Caco-2 (cell line): ENCODE measurements around the gene GCN1. TPM values are rescaled to one million over a fixed set of nuclear protein-coding genes. Genes with fewer than 3 reads are reported as not detected.

ENCODE experiments used
- Bru-seq: library from RNA; stranded (reverse); fragments of 400-500 nt; gene quantifications from one replicate; lab custom pipeline; 2021; lab: Mats Ljungman, UMichigan
- BruChase-seq, 2 experiments: library from RNA; stranded (reverse); fragments of 400-500 nt; gene quantifications; one replicate each; lab custom pipeline; 2021; lab: Mats Ljungman, UMichigan
- BruUV-seq: library from RNA; stranded (reverse); fragments of 400-500 nt; replicated peaks from 2 replicates; lab custom pipeline; 2021; lab: Mats Ljungman, UMichigan
- CTCF ChIA-PET: fragments of 300-600 bp; sonication (Branson Sonifier 250); formaldehyde crosslinking; loops from one replicate; lab custom pipeline; 2022; ENCODE audit warnings: antibody characterized with exemption; lab: Charles Lee
- POLR2A ChIA-PET: fragments of 300-600 bp; sonication (Branson Sonifier 250); formaldehyde crosslinking; loops from one replicate; lab custom pipeline; 2022; ENCODE audit warnings: antibody characterized with exemption; lab: Charles Lee
- DNase-seq, 2 experiments: peaks; one replicate each; pipeline versions ENCODE4 v3.0.0 to v3.0.0-alpha.2; 2020 to 2022
- H3K27me3 ChIP-seq: replicated peaks from 2 replicates; pipeline ENCODE4 v1.6.0; 2011; ENCODE audit warnings: low read length; ENCODE audit not compliant: control insufficient read depth, insufficient read depth
- H3K36me3 ChIP-seq: 2 replicates; pipeline ENCODE4 v1.5.1; 2011; ENCODE audit warnings: low read length; ENCODE audit not compliant: control insufficient read depth, insufficient read depth
- H3K4me1 ChIP-seq: fragments of 250-450 bp; sonication (Bioruptor Pico); 2 replicates; pipeline ENCODE4 v1.5.1; 2020; ENCODE audit warnings: mild to moderate bottlenecking
- H3K4me3 ChIP-seq: 2 replicates; pipeline ENCODE4 v1.5.1; 2011; ENCODE audit warnings: low read depth, mild to moderate bottlenecking, control low read depth, low read length
- H3K9me3 ChIP-seq: fragments of 250-450 bp; sonication (Bioruptor Pico); 2 replicates; pipeline ENCODE4 v1.5.1; 2020; ENCODE audit warnings: mild to moderate bottlenecking, moderate library complexity
- H3K27ac Mint-ChIP-seq: one replicate; pipeline ENCODE4 v1.8.0; 2022; ENCODE audit warnings: mixed read lengths; ENCODE audit not compliant: unreplicated experiment
- H3K27me3 Mint-ChIP-seq: one replicate; pipeline ENCODE4 v1.8.0; 2022; ENCODE audit warnings: mixed read lengths; ENCODE audit not compliant: insufficient read depth, unreplicated experiment
- H3K36me3 Mint-ChIP-seq: one replicate; pipeline ENCODE4 v1.8.0; 2022; ENCODE audit warnings: mild to moderate bottlenecking, mixed read lengths; ENCODE audit not compliant: insufficient read depth, unreplicated experiment
- H3K4me1 Mint-ChIP-seq: one replicate; pipeline ENCODE4 v1.8.0; 2022; ENCODE audit warnings: low read depth, mixed read lengths; ENCODE audit not compliant: unreplicated experiment
- H3K4me3 Mint-ChIP-seq: one replicate; pipeline ENCODE4 v1.8.0; 2022; ENCODE audit warnings: mild to moderate bottlenecking, moderate library complexity, mixed read lengths; ENCODE audit not compliant: unreplicated experiment
- H3K9me3 Mint-ChIP-seq: one replicate; pipeline ENCODE4 v1.8.0; 2022; ENCODE audit warnings: mixed read lengths; ENCODE audit not compliant: unreplicated experiment
- intact Hi-C: fragments of 100-400 bp; cut with micrococcal nuclease; formaldehyde crosslinking; loops from one replicate; pipeline ENCODE4 v1.10.0; 2022; ENCODE audit not compliant: unreplicated experiment
- long read RNA-seq: library from polyadenylated mRNA; stranded (forward); transcript quantifications from one replicate; pipeline ENCODE4 v2.0.0, GENCODE V29; 2022
- total RNA-seq: library from RNA; stranded (reverse); gene quantifications from 2 replicates; pipeline ENCODE4 v1.2.3, GENCODE V29; 2022
- TF ChIP-seq, protein P1 (sequence below), 2 experiments: fragments of 200-600 bp in 1 of 2; IDR thresholded peaks; 1 replicate in 1 of 2; 2 replicates in 1 of 2; pipeline versions ENCODE4 v1.5.1 to v1.8.0; 2011 to 2022; ENCODE audit warnings: antibody characterized with exemption in 1 of 2, control low read depth in 1 of 2, inconsistent platforms in 1 of 2, low read depth in 1 of 2, low read length in 1 of 2, mild to moderate bottlenecking in 1 of 2, moderate library complexity in 1 of 2; ENCODE audit not compliant: insufficient read depth in 1 of 2, severe bottlenecking in 1 of 2, unreplicated experiment in 1 of 2

GCN1 gene, protein sequence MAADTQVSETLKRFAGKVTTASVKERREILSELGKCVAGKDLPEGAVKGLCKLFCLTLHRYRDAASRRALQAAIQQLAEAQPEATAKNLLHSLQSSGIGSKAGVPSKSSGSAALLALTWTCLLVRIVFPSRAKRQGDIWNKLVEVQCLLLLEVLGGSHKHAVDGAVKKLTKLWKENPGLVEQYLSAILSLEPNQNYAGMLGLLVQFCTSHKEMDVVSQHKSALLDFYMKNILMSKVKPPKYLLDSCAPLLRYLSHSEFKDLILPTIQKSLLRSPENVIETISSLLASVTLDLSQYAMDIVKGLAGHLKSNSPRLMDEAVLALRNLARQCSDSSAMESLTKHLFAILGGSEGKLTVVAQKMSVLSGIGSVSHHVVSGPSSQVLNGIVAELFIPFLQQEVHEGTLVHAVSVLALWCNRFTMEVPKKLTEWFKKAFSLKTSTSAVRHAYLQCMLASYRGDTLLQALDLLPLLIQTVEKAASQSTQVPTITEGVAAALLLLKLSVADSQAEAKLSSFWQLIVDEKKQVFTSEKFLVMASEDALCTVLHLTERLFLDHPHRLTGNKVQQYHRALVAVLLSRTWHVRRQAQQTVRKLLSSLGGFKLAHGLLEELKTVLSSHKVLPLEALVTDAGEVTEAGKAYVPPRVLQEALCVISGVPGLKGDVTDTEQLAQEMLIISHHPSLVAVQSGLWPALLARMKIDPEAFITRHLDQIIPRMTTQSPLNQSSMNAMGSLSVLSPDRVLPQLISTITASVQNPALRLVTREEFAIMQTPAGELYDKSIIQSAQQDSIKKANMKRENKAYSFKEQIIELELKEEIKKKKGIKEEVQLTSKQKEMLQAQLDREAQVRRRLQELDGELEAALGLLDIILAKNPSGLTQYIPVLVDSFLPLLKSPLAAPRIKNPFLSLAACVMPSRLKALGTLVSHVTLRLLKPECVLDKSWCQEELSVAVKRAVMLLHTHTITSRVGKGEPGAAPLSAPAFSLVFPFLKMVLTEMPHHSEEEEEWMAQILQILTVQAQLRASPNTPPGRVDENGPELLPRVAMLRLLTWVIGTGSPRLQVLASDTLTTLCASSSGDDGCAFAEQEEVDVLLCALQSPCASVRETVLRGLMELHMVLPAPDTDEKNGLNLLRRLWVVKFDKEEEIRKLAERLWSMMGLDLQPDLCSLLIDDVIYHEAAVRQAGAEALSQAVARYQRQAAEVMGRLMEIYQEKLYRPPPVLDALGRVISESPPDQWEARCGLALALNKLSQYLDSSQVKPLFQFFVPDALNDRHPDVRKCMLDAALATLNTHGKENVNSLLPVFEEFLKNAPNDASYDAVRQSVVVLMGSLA (N-terminal part only)
- 154 and 171 TPM in 2 replicates for total RNA-seq
- Bru-seq, nascent RNA, result percentile 80 among the genes with signal in this experiment
- BruChase-seq, experiment 1, labeled RNA remaining after a 2-hour chase, result percentile 89 among the genes with signal in this experiment
- percentile 93 among the genes with signal in this experiment for BruChase-seq, experiment 2, labeled RNA remaining after a 6-hour chase
- long read RNA-seq, full-length matches to known transcripts, result 9 of 81 reads
- long read RNA-seq, partial matches to known transcripts, result 64 of 81 reads
- long read RNA-seq, other reads (novel, unspliced or antisense), result 8 of 81 reads

- ChIA-PET POLR2A (interaction anchor here (0.5 kb wide), 1 partner anchor 45 kb away, joined by 5 read pairs; no protein-coding TSS in a partner anchor), CTCF (no interaction called here)
- Histone ChIP-seq H3K4me3 (peak within 1 kb of the TSS; percentile 94), H3K4me1 (peaks cover 40% of the 10 kb centered on the region), H3K9me3 (no peaks in the 10 kb centered on the region), H3K27me3 (no peaks in the 10 kb centered on the region), H3K36me3 (peaks cover 3% of the 10 kb centered on the region)
- Mint-ChIP-seq H3K9me3 (no peaks in the 10 kb centered on the region), H3K27me3 (no peaks in the 10 kb centered on the region), H3K4me1 (peaks cover 6% of the 10 kb centered on the region), H3K36me3 (peaks cover 84% of the 10 kb centered on the region), H3K4me3 (peak within 1 kb of the TSS; percentile 86), H3K27ac (peak within 1 kb of the TSS; percentile 96)
- intact Hi-C loops, result no loop called here
- DNase-seq, result peak; percentile 86 to 92
- TF ChIP-seq, protein P1, sequence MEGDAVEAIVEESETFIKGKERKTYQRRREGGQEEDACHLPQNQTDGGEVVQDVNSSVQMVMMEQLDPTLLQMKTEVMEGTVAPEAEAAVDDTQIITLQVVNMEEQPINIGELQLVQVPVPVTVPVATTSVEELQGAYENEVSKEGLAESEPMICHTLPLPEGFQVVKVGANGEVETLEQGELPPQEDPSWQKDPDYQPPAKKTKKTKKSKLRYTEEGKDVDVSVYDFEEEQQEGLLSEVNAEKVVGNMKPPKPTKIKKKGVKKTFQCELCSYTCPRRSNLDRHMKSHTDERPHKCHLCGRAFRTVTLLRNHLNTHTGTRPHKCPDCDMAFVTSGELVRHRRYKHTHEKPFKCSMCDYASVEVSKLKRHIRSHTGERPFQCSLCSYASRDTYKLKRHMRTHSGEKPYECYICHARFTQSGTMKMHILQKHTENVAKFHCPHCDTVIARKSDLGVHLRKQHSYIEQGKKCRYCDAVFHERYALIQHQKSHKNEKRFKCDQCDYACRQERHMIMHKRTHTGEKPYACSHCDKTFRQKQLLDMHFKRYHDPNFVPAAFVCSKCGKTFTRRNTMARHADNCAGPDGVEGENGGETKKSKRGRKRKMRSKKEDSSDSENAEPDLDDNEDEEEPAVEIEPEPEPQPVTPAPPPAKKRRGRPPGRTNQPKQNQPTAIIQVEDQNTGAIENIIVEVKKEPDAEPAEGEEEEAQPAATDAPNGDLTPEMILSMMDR (IDR thresholded peaks at IDR 0.05; ENCODE audit: insufficient read depth in 1 of 2, low read depth in 1 of 2, low read length in 1 of 2, severe bottlenecking in 1 of 2, unreplicated experiment in 1 of 2), result no peak
- BruUV-seq, result TSS peak; percentile 93
Observed at GRCh38 chr12:120194534-120195395, at the start of gene GCN1. Gene GCN1 (minus strand): TSS chr12:120194715. CDS start chr12:120194697, 18 bp downstream.

DNA sequence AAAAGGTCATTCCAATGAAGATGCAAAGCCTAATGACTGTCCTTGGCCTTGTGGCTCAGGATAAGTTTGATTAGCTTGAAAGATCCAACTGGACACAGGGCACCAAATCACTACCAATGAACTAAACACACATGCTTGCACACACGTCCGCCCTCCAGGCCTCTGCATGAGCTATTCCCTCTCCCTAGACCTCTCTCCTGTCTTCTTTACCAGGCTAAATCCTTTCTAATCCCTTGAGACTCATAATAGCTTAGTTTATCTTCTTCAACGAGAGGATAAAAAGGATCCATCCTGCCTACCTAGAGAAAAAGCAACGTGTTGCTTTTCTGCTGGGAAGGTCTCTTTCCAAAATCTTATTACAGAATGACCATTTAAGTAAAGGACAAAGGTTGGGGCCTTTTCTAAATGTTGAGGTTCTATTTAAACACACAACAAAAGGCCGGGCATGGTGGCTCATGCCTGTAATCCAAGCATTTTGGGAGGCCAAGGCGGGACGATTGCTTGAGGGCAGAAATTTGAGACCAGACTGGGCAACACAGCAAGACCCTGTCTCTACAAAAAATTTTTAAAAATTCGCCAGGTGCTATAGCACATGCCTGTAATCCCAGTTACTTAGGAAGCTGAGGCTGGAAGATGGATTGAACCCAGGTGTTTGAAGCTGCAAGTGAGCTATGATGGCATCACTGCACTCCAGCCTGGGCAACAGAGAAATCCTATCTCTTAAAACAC, 48.6 kb upstream of the GCN1 start:
- Mint-ChIP-seq H3K4me3 (no peak overlapping the region), H3K27ac (no peak overlapping the region)

More for the DNA sequence above, 48.6 kb upstream of the GCN1 start:
- TF ChIP-seq, protein P1 (IDR thresholded peaks at IDR 0.05; ENCODE audit: insufficient read depth in 1 of 2, low read depth in 1 of 2, low read length in 1 of 2, severe bottlenecking in 1 of 2, unreplicated experiment in 1 of 2), result no peak
- POLR2A ChIA-PET, result interaction anchor here (0.8 to 1.2 kb wide), 4 partner anchors 12 to 49 kb away, joined by 3 read pairs; no protein-coding TSS in a partner anchor
- H3K27me3 Mint-ChIP-seq, result no peaks in the 10 kb centered on the region
- H3K9me3 Mint-ChIP-seq, result no peaks in the 10 kb centered on the region
- no peaks in the 10 kb centered on the region for H3K27me3 ChIP-seq
- H3K4me3 ChIP-seq, result no peak overlapping the region
- peaks cover 36% of the 10 kb centered on the region for H3K36me3 Mint-ChIP-seq
- DNase-seq, result no peak
- no TSS peak for BruUV-seq
- no peaks in the 10 kb centered on the region for H3K9me3 ChIP-seq
- intact Hi-C loops, result no loop called here
- H3K36me3 ChIP-seq, result no peaks in the 10 kb centered on the region; the same call in 1 of the 2 replicates
- H3K4me1 ChIP-seq, result peaks cover 34% of the 10 kb centered on the region
- CTCF ChIA-PET, result interaction anchor here (0.6 to 1.9 kb wide), 4 partner anchors 8 to 48 kb away, joined by 6 to 12 read pairs (median 8); partner anchors contain the start of gene RNU4-2
- H3K4me1 Mint-ChIP-seq, result peaks cover 32% of the 10 kb centered on the region
